Activated T-cell treated with anti-CD3 and anti-CD28 coated beads, Interleukin-2, amount 50 U/mL, for 72 hours (primary cell): ENCODE results near the gene TAF11L12. TPM values are rescaled to one million over a fixed set of nuclear protein-coding genes. Genes with fewer than 3 reads are reported as not detected.
"Not testable (repeated sequence)": the region's sequence is repeated elsewhere in the genome, so short reads cannot be mapped to it uniquely, and the experiment has no call there.

ENCODE experiments used
- ATAC-seq, 2 donors: fragments of 150-1000 bp; cut with Tn5 transposase; replicated peaks in 1 of 2; 2 replicates each; pipeline ENCODE4 v1.10.0; 2021; ENCODE audit warnings: moderate library complexity in 2 of 2, mild to moderate bottlenecking in 1 of 2
- DNase-seq, 2 donors: peaks; one replicate each; pipeline ENCODE4 v3.0.0; 2021 to 2022; ENCODE audit warnings: mixed read lengths in 1 of 2
- H3K27ac Mint-ChIP-seq: one replicate; pipeline ENCODE4 v1.8.0; 2022; ENCODE audit warnings: mild to moderate bottlenecking, moderate library complexity, mixed read lengths
- H3K27me3 Mint-ChIP-seq: one replicate; pipeline ENCODE4 v1.8.0; 2022; ENCODE audit warnings: low read depth, mixed read lengths
- H3K36me3 Mint-ChIP-seq, 2 donors: one replicate each; pipeline ENCODE4 v1.8.0; 2022; ENCODE audit warnings: mixed read lengths in 2 of 2, mild to moderate bottlenecking in 1 of 2; ENCODE audit not compliant: insufficient read depth in 2 of 2
- H3K4me1 Mint-ChIP-seq: one replicate; pipeline ENCODE4 v1.8.0; 2022; ENCODE audit warnings: low read depth, mixed read lengths
- H3K4me3 Mint-ChIP-seq, 2 donors: one replicate each; pipeline ENCODE4 v1.8.0; 2022; ENCODE audit warnings: mild to moderate bottlenecking in 2 of 2, mixed read lengths in 2 of 2, moderate library complexity in 2 of 2
- H3K9me3 Mint-ChIP-seq, 2 donors: one replicate each; pipeline ENCODE4 v1.8.0; 2022; ENCODE audit warnings: mixed read lengths in 2 of 2
- total RNA-seq, 2 donors: library from RNA; stranded (reverse); gene quantifications; one replicate each; pipeline ENCODE4 v1.2.3, GENCODE V29; 2022

The TAF11L12 gene
- total RNA-seq: not detected

GRCh38 chr5:17610092-17610491 lies at the start of gene TAF11L12:
TSS of gene TAF11L12 (plus strand) at chr5:17610392.
- not testable (repeated sequence) for DNase-seq, H3K4me3 Mint-ChIP-seq, H3K4me1 Mint-ChIP-seq, ATAC-seq, H3K9me3 Mint-ChIP-seq, H3K27ac Mint-ChIP-seq, H3K36me3 Mint-ChIP-seq, H3K27me3 Mint-ChIP-seq

DNA sequence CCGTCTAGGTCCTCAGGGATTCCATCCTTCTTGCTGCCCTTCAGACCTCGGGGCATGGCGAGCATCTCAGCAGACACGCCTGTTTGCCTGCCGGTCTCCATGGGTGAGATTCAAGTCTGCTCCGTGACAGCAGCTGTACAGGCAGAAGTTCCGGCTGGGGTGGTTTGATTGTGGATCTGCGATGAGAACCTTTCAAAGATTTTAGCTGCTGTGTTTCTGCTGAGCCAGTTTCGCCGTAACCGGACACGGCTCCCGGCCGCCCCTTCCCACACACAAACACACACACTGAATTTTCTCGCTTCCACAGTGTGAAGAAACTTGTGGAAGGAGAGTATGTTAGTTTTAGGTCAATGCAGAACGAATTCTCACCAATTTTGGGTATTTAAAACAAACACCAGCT lies 24.5 kb upstream of the TAF11L12 start, which contains the start of gene TAF11L7:
Gene TAF11L7 (minus strand): TSS at position 101 of the 400 bp plus-strand sequence.
- not testable (repeated sequence) for H3K4me3 Mint-ChIP-seq, H3K27ac Mint-ChIP-seq, ATAC-seq, H3K9me3 Mint-ChIP-seq, DNase-seq, H3K4me1 Mint-ChIP-seq, H3K27me3 Mint-ChIP-seq, H3K36me3 Mint-ChIP-seq

- H3K36me3 Mint-ChIP-seq, H3K27ac Mint-ChIP-seq, H3K4me1 Mint-ChIP-seq, H3K4me3 Mint-ChIP-seq, H3K27me3 Mint-ChIP-seq, DNase-seq, H3K9me3 Mint-ChIP-seq, ATAC-seq: not testable (repeated sequence)
Measured at GRCh38 chr5:17590860-17591259, 19.3 kb upstream of the TAF11L12 start, which contains the start of gene TAF11L8. TSS of gene TAF11L8 (minus strand) at chr5:17590960.

- not testable (repeated sequence) for H3K36me3 Mint-ChIP-seq, ATAC-seq, H3K9me3 Mint-ChIP-seq, H3K27ac Mint-ChIP-seq, H3K4me3 Mint-ChIP-seq, H3K4me1 Mint-ChIP-seq, DNase-seq, H3K27me3 Mint-ChIP-seq
Measured at GRCh38 chr5:17594255-17594654, 15.9 kb upstream of the TAF11L12 start, which contains the start of gene TAF11L9. TSS of gene TAF11L9 (minus strand) at chr5:17594394.

- not testable (repeated sequence) for H3K27me3 Mint-ChIP-seq, ATAC-seq, DNase-seq
Measured at GRCh38 chr5:17597728-17598127, 12.5 kb upstream of the TAF11L12 start, which contains the start of gene TAF11L10. TSS of gene TAF11L10 (minus strand) at chr5:17597828.

DNA sequence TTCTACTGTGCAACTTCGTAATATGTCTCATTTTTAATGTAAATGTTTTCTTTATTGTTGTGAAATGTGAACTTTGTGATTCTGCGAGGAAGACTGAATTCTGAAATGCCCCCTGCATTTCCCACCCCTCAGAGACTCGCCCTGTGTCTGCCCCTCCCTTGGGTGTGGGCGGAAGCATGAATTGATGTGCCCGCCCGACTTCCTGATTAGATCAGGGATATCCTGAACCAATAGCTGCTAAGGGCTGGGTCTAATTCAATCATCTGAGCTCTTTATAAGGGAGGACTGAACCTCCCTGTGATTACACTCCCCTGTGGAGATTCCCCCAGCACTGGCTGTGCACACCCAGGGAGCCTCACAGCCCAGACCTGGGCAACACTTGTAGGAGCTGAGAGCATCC lies 6.3 kb upstream of the TAF11L12 start, which contains the start of gene TAF11L11:
Gene TAF11L11 (plus strand): TSS at position 304 of the 400 bp plus-strand sequence.
- not testable (repeated sequence) for H3K36me3 Mint-ChIP-seq, H3K9me3 Mint-ChIP-seq, DNase-seq, H3K27ac Mint-ChIP-seq, H3K27me3 Mint-ChIP-seq, ATAC-seq, H3K4me1 Mint-ChIP-seq, H3K4me3 Mint-ChIP-seq

More at GRCh38 chr5:17597728-17598127, 12.5 kb upstream of the TAF11L12 start, which contains the start of gene TAF11L10:
- H3K36me3 Mint-ChIP-seq, H3K27ac Mint-ChIP-seq, H3K4me3 Mint-ChIP-seq, H3K9me3 Mint-ChIP-seq, H3K4me1 Mint-ChIP-seq: not testable (repeated sequence)

DNA sequence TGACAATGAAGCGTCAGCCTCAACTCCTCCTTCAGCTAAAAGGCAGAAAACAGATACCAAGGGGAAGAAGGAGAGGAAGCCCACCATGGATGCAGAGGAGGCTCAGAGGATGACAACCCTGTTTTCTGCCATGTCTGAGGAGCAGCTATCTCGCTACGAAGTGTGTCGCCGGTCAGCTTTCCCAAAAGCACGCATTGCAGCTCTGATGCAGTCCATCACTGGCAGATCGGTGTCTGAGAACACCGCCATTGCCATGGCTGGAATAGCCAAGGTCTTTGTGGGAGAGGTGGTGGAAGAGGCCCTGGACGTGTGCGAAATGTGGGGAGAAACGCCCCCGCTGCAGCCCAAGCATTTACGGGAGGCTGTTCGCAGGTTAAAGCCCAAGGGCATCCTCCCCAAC lies 5.2 kb upstream of the TAF11L12 start:
- no peak overlapping the region for H3K4me3 Mint-ChIP-seq
- no peaks in the 10 kb centered on the region for H3K27me3 Mint-ChIP-seq
- no peak for ATAC-seq
- H3K9me3 Mint-ChIP-seq: peaks cover 0 to 8% of the 10 kb centered on the region in 2 donors
- DNase-seq: no peak
- H3K27ac Mint-ChIP-seq: no peak overlapping the region
- H3K4me1 Mint-ChIP-seq: no peaks in the 10 kb centered on the region
- H3K36me3 Mint-ChIP-seq: no peaks in the 10 kb centered on the region

DNA sequence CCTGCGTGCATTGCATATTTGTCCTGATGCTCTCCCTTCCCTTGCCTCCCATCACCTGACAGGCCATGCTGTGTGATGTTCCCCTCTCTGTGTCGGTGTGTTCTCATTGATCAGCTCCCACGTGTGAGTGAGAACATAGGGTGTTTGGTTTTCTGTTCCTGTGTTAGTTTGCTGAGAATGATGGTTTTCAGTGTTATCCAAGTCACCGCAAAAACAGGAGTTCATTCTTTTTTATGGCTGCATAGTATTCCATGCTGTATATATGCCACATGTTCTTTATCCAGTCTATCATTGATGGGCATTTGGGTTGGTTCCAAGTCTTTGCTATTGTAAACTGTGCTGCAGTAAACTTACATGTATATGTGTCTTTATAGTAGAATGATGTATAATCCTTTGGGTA lies 2.7 kb upstream of the TAF11L12 start:
- H3K27me3 Mint-ChIP-seq, H3K9me3 Mint-ChIP-seq, DNase-seq, H3K4me1 Mint-ChIP-seq, H3K27ac Mint-ChIP-seq, ATAC-seq, H3K36me3 Mint-ChIP-seq, H3K4me3 Mint-ChIP-seq: not testable (repeated sequence)

GRCh38 chr5:17614872-17615605 lies 4.8 kb downstream of the TAF11L12 start:
- Mint-ChIP-seq H3K4me3 (no peak overlapping the region), H3K4me1 (no peaks in the 10 kb centered on the region), H3K27me3 (no peaks in the 10 kb centered on the region), H3K36me3 (no peaks in the 10 kb centered on the region), H3K27ac (no peak overlapping the region), H3K9me3 (peaks cover 4 to 7% of the 10 kb centered on the region in 2 donors)
- DNase-seq (no peak), ATAC-seq (no peak)

DNA sequence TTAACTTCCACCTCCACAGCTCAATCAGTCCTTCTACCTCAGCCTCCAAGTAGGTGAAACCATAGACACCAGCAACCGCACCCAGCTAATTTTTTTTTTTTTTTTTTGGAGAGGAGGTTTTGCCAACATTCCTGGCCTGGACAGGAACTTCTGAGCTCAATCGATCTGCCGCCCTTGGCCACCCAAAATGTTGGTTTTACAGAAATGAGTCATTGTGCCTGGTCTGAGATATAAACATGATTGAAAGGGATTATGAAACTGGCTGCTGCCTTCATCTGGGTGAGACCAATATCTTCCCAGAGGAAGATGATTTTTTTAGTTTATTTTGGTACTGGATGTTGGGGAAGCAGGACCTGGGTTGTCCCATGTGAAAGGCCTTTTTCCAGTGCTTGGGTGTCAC lies 9.2 kb downstream of the TAF11L12 start:
- no peaks in the 10 kb centered on the region for H3K4me1 Mint-ChIP-seq
- no peaks in the 10 kb centered on the region for H3K36me3 Mint-ChIP-seq
- no peak for ATAC-seq
- H3K27ac Mint-ChIP-seq: no peak overlapping the region
- peaks cover 5 to 7% of the 10 kb centered on the region in 2 donors for H3K9me3 Mint-ChIP-seq
- no peak overlapping the region for H3K4me3 Mint-ChIP-seq
- no peaks in the 10 kb centered on the region for H3K27me3 Mint-ChIP-seq
- DNase-seq: no peak

- H3K4me3 Mint-ChIP-seq: no peak overlapping the region
- H3K36me3 Mint-ChIP-seq: no peaks in the 10 kb centered on the region
- DNase-seq: no peak
- peaks cover 3 to 7% of the 10 kb centered on the region in 2 donors for H3K9me3 Mint-ChIP-seq
- H3K4me1 Mint-ChIP-seq: no peaks in the 10 kb centered on the region
- no peak for ATAC-seq
- no peaks in the 10 kb centered on the region for H3K27me3 Mint-ChIP-seq
- no peak overlapping the region for H3K27ac Mint-ChIP-seq
Measured at GRCh38 chr5:17620627-17621026, 10.4 kb downstream of the TAF11L12 start.

DNA sequence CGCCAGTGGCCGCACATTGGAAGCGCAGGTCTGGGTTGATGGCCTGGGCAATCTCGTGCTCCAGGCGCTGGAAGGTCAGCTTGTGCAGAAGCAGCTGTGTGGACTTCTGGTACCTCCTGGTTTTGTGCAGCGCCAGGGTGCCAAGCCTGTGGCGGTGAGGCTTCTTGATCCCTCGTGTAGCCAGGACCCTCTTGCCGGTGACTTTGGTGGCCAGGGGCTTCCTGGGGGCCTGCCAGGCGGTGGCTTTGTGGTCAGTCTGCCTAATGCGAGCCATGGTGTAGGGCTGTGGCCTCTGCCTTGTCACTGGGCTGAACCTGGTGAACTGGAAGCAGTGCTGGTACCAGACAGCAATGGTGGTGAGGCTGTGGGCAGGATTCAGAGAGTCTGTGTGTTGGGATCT lies 15.5 kb downstream of the TAF11L12 start:
- Mint-ChIP-seq H3K27ac (no peak overlapping the region), H3K9me3 (peaks cover 3 to 6% of the 10 kb centered on the region in 2 donors), H3K27me3 (no peaks in the 10 kb centered on the region), H3K4me3 (no peak overlapping the region), H3K4me1 (no peaks in the 10 kb centered on the region), H3K36me3 (no peaks in the 10 kb centered on the region)
- DNase-seq: no peak
- no peak for ATAC-seq

DNA sequence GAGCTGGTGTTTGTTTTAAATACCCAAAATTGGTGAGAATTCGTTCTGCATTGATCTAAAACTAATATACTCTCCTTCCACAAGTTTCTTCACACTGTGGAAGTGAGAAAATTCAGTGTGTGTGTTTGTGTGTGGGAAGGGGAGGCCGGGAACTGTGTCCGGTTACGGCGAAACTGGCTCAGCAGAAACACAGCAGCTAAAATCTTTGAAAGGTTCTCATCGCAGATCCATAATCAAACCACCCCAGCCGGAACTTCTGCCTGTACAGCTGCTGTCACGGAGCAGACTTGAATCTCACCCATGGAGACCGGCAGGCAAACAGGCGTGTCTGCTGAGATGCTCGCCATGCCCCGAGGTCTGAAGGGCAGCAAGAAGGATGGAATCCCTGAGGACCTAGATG lies 21.6 kb downstream of the TAF11L12 start, which contains the start of gene TAF11L13:
Gene TAF11L13 (plus strand): TSS at position 301 of the 400 bp plus-strand sequence.
- H3K27ac Mint-ChIP-seq, H3K9me3 Mint-ChIP-seq, H3K4me1 Mint-ChIP-seq, ATAC-seq, H3K27me3 Mint-ChIP-seq, H3K36me3 Mint-ChIP-seq, DNase-seq, H3K4me3 Mint-ChIP-seq: not testable (repeated sequence)
